ENCODE data around the gene CKS2. TPM values are rescaled to one million over a fixed set of nuclear protein-coding genes. Genes with fewer than 3 reads are reported as not detected.

The CKS2 gene
- total and polyA plus RNA-seq, 5 experiments from 2014 or later, result 4.8 to 13.6 (median 7.0) TPM

DNA sequence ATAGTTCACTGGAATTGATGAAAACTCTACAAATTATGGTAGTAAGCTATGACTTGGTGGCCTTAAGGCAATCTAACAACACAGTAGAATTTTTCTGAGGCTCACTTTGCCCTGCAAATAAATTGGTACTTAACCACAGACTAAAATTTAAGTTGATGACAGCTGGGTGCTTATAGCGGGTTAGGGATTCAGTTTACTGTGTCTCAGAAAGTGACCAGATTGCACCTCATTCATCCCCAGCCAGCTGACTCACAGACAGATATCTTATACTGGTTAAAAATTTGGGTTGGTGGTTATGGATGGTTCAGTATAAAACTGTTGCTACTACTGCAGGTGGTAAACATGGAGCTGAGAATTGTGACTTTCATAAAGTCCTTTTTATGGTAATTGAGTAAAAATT is 2.8 kb downstream of the CKS2 start:
- Mint-ChIP-seq H3K9me3 (no peaks in the 10 kb centered on the region), H3K36me3 (peaks cover 0 to 4% (median 4%) of the 10 kb centered on the region in 3 donors), H3K4me3 (no peak overlapping the region), H3K27ac (no peak overlapping the region), H3K27me3 (peaks cover 0 to 4% (median 0%) of the 10 kb centered on the region in 5 donors), H3K4me1 (peaks cover 11 to 57% (median 30%) of the 10 kb centered on the region in 4 donors)
- DNase-seq (no peak), ATAC-seq (no peak)
- POLR2A ChIA-PET, result no interaction called here

DNA sequence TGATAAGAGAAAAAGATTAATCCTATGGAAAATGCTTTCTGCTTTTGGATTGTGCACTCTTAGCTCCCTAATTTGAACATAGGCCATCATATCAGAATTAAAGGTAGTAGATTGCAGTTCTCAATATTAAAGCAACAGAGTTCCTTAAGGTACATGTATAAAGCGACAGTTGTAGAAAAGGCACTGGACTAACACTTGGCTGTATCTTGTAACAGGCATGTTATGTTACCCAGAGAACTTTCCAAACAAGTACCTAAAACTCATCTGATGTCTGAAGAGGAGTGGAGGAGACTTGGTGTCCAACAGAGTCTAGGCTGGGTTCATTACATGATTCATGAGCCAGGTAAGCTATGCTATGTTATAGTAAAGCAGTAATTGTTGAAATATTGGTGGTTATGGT is 4.0 kb downstream of the CKS2 start:
- H3K27me3 Mint-ChIP-seq, result peaks cover 0 to 4% (median 0%) of the 10 kb centered on the region in 5 donors
- peaks cover 14 to 61% (median 34%) of the 10 kb centered on the region in 4 donors for H3K4me1 Mint-ChIP-seq
- ATAC-seq (no peak), DNase-seq (no peak)
- H3K4me3 Mint-ChIP-seq, result no peak overlapping the region
- H3K36me3 Mint-ChIP-seq, result peaks cover 0 to 11% (median 4%) of the 10 kb centered on the region in 3 donors
- H3K27ac Mint-ChIP-seq, result no peak overlapping the region
- no peaks in the 10 kb centered on the region for H3K9me3 Mint-ChIP-seq
- POLR2A ChIA-PET, result interaction anchor here (0.7 kb wide), 1 partner anchor 60 kb away, joined by 4 read pairs; no protein-coding TSS in a partner anchor

DNA sequence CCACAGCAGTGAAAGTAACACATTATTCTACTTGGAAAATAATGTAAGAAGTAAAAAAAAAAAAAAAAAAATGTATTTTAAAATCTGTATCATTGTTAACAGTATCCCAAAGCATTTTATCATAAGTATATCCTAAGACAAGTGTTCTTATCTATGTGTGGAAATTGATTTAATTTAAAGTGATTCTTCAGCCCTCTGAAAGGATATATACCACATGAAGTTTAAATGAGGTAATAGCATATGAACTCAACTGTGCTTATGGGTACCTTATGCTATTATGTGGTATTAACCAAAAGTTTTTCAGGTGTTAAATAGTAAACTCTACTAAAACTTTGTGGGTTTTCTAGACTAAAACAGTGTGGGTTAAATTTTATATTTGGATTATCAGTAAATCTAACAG is 4.5 kb downstream of the CKS2 start:
- H3K9me3 Mint-ChIP-seq, result no peaks in the 10 kb centered on the region
- DNase-seq (no peak), ATAC-seq (no peak)
- peaks cover 0 to 17% (median 4%) of the 10 kb centered on the region in 3 donors for H3K36me3 Mint-ChIP-seq
- H3K27ac Mint-ChIP-seq, result no peak overlapping the region
- H3K27me3 Mint-ChIP-seq, result peaks cover 0 to 4% (median 0%) of the 10 kb centered on the region in 5 donors
- H3K4me1 Mint-ChIP-seq, result peaks cover 14 to 63% (median 34%) of the 10 kb centered on the region in 4 donors
- POLR2A ChIA-PET, result interaction anchor here (0.7 kb wide), 1 partner anchor 60 kb away, joined by 4 read pairs; no protein-coding TSS in a partner anchor
- H3K4me3 Mint-ChIP-seq, result no peak overlapping the region

DNA sequence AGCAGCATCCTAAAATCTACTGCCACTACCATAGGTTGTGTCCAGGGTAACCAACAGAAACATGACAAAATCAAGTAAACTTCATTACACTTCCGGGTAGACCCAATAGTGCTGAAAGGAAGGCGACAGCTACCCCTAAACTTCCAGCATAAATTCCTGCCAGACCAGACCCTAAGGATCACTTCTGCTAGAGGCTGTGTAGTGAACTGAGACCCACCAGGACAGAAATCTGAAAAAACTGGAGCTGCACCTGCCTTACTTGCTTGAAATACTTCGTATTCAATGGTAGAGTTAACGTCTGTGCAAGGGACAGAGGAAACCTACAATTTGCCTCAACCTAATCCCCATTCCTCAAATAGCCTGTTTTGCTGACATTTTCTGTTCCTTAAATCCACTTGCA is 6.3 kb downstream of the CKS2 start:
- peaks cover 0 to 35% (median 14%) of the 10 kb centered on the region in 3 donors for H3K36me3 Mint-ChIP-seq

DNA sequence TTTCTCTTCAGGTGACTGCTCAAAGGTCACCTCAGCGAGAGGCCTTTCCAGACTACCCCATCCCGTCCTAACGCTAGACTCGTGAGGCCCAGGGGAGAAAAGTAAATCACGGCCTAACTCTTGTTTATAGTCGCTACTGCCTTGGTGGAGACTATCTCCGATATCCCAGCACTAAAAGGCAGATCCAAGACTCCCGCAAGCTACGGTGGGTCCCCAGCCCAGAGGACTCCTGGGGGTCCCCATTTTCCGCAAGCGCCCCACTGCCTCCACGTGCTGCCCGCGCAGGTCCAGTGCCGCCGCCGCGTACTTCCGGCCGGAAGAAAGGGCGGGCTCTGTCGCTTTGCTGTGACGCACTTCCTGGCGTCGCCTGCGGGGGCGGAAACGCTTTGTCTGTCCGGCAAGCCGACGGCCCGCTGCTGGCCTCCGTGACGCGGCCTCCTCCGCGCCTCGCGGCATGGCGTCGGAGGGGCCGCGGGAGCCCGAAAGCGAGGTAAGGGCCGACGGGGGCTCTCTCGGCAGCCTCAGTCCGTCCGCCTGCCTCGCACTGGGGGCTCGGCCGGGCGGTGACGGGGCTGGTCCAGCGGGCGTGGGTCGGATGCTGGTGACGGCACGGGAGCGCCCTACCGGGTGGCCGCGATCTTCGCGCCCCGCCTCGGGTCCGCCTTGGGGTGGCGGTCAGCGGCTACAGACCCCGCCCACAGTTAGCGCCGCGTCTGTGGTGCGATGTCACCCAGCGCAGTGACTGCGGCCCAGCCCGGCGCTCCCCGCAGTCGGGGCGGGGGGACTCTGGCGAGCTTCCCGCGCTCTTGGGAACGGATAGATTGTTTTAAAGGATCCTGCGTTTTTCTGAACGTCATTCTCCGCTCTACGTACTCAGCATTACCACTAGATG is 7.4 kb downstream of the CKS2 start, which contains the start of gene SECISBP2:
TSS of gene SECISBP2 (plus strand) at position 378 of the 892 bp plus-strand sequence. CDS start at position 455, 77 bp downstream.
- peaks cover 21 to 68% (median 49%) of the 10 kb centered on the region in 4 donors for H3K4me1 Mint-ChIP-seq
- H3K36me3 Mint-ChIP-seq, result peaks cover 0 to 46% (median 16%) of the 10 kb centered on the region in 3 donors
- peak within 1 kb of the TSS; percentile 83 to 94 (median 89) for H3K4me3 Mint-ChIP-seq
- DNase-seq (peak; percentile 86 to 99 (median 92)), ATAC-seq (peak; percentile 86 to 89)
- H3K27ac Mint-ChIP-seq, result peak within 1 kb of the TSS; percentile 87 to 99 (median 98)
- POLR2A ChIA-PET, result interaction anchor here (0.6 to 3.2 kb wide), 10 partner anchors 8 to 240 kb away, joined by 3 to 29 read pairs (median 3); partner anchors contain the start of gene CKS2
- peaks cover 0 to 4% (median 0%) of the 10 kb centered on the region in 5 donors for H3K27me3 Mint-ChIP-seq
- no peaks in the 10 kb centered on the region for H3K9me3 Mint-ChIP-seq

More for the DNA sequence above, 6.3 kb downstream of the CKS2 start:
- Mint-ChIP-seq H3K27me3 (peaks cover 0 to 4% (median 0%) of the 10 kb centered on the region in 5 donors), H3K4me3 (peak overlapping the region; percentile 83 to 91 (median 88)), H3K4me1 (peaks cover 12 to 67% (median 41%) of the 10 kb centered on the region in 4 donors), H3K9me3 (no peaks in the 10 kb centered on the region), H3K27ac (peak overlapping the region; percentile 87 to 99 (median 98))
- ATAC-seq (no peak), DNase-seq (no peak)
- POLR2A ChIA-PET, result no interaction called here

DNA sequence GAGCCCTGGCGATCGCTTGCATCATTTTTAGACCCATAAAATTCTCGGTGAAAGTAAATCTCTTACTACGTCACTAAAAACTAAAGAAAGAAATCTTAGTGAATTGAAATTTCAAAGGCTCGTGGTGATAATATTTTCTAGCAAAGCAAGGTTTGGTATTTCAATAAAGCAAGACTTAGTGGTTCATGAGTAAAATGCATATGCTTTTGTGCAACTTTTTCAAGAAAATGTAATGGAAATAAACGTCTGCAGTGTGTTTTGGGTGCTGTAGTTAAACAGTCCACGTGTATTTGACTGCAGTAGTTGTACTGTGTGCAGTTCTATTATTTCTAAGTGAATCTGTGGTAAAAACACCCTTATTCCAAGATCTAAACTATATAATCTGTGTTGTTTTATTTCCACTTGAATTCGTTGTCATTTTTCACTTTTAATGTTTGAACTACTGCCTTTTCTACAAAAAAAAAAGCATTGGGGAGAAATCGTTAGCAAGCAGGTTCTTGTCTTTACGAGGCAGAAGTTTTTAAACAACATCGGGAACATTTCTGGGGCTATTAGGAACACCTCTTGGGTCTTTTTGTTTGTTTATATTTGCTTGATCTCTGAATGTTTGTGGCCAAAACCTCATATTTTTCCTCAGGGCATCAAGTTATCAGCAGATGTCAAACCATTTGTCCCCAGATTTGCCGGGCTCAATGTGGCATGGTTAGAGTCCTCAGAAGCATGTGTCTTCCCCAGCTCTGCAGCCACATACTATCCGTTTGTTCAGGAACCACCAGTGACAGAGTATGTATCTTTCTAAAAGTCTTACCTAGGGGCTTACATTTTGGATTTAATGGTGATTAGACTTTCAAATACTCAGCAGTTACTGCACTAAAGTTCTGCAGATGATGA is 8.3 kb downstream of the CKS2 start:
- H3K27ac Mint-ChIP-seq, result peak overlapping the region; percentile 87 to 99 (median 98)
- peaks cover 0 to 4% (median 0%) of the 10 kb centered on the region in 5 donors for H3K27me3 Mint-ChIP-seq
- POLR2A ChIA-PET, result interaction anchor here (0.6 to 3.2 kb wide), 8 partner anchors 9 to 239 kb away, joined by 3 to 29 read pairs (median 3); partner anchors contain the start of gene CKS2
- H3K4me1 Mint-ChIP-seq, result peaks cover 24 to 68% (median 58%) of the 10 kb centered on the region in 4 donors
- peak; percentile 10 to 12 for ATAC-seq
- DNase-seq, result peak in 1 of 10 donors; percentile 5
- H3K4me3 Mint-ChIP-seq, result peak overlapping the region; percentile 83 to 94 (median 89)
- no peaks in the 10 kb centered on the region for H3K9me3 Mint-ChIP-seq
- H3K36me3 Mint-ChIP-seq, result peaks cover 0 to 54% (median 16%) of the 10 kb centered on the region in 3 donors

DNA sequence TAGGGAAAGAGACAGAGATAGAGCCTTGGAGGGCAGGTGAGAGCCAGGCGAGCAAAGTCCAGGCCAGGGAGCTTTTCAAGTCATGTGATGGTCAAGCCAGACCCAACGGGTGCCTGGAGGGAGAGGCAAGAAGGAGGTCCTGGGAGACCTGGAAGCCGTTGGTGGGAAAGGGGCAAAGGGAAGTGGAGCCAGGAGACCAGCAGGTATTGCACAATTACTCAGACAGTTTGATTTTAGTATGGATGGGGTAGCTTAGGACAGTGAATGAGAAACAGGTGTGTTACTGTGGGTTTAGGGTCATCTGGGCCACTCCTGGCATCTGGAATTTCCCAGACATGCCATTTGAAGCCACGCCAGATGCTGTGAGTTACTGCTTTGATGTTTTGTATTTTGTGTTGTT is 12.4 kb downstream of the CKS2 start:
- POLR2A ChIA-PET, result interaction anchor here (1.4 kb wide), 1 partner anchor 85 kb away, joined by 3 read pairs; no protein-coding TSS in a partner anchor
- no peaks in the 10 kb centered on the region for H3K9me3 Mint-ChIP-seq
- peak overlapping the region in 4 of 10 donors; percentile 2 to 49 (median 10) for H3K4me3 Mint-ChIP-seq
- no peak for ATAC-seq
- peak overlapping the region in 6 of 10 donors; percentile 6 to 82 (median 39) for H3K27ac Mint-ChIP-seq
- H3K27me3 Mint-ChIP-seq, result no peaks in the 10 kb centered on the region
- no peak for DNase-seq
- H3K36me3 Mint-ChIP-seq, result peaks cover 0 to 85% (median 19%) of the 10 kb centered on the region in 3 donors
- peaks cover 21 to 71% (median 59%) of the 10 kb centered on the region in 4 donors for H3K4me1 Mint-ChIP-seq

DNA sequence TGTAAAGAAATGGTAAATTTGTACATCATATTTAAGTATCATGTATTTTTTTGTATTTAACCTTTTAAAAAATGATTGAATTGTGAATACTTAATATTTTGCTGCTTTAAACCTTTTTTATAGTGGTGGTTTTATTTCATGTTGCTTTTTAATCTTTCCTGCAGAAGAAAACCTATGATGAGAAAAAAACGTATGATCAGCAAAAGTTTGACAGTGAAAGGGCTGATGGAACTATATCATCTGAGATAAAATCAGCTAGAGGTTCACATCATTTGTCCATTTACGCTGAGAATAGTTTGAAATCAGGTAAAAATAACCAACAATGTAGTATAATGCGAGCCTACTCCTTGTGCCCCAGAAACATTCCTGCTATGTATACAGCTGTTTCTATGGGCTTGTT is 14.7 kb downstream of the CKS2 start:
- Mint-ChIP-seq H3K27me3 (no peaks in the 10 kb centered on the region), H3K36me3 (peaks cover 0 to 94% (median 30%) of the 10 kb centered on the region in 3 donors), H3K4me1 (peaks cover 18 to 54% (median 49%) of the 10 kb centered on the region in 4 donors), H3K27ac (peak overlapping the region in 1 of 10 donors; percentile 16), H3K9me3 (no peaks in the 10 kb centered on the region), H3K4me3 (no peak overlapping the region)
- DNase-seq, result no peak
- POLR2A ChIA-PET, result no interaction called here
- no peak for ATAC-seq

DNA sequence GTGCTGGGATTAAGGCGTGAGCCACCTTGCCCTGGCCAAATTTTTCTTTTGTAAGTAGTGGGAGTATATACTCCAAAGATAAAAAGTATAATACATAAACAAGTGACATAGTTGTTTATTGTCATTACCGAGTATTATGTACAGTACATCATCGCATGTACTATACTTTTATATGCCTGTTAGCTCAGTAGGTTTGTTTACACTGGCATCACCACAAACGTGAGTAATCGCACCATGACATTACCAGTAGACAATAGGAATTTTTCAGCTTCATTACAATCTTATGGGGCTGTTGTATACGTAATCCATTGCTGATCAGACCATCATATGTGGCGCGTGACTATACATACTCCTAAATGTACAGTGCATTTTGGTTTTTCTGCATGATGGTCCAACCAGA is 17.1 kb downstream of the CKS2 start:
- POLR2A ChIA-PET, result no interaction called here

DNA sequence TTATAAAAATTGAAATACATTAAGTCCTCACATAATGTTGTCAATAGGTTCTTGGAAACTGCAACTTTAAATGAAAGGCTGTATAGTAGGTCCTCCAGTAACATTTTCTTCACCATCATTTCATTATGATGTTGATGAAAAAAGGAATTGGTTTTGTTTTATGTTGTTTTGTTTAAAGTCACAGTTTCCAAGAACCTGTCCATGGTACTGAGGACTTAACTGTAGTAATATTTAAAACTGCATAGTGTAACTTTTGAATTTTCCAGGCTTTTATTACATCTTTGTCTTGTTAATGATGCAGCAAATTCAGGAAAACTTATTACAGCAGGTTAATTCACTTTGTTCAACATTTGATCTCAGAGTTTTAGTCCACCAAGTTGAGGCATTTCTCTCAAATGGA is 18.9 kb downstream of the CKS2 start:
- DNase-seq (no peak), ATAC-seq (no peak)
- Mint-ChIP-seq H3K36me3 (peaks cover 0 to 95% (median 32%) of the 10 kb centered on the region in 3 donors), H3K4me1 (peaks cover 4 to 26% (median 10%) of the 10 kb centered on the region in 4 donors), H3K4me3 (no peak overlapping the region), H3K27ac (peak overlapping the region in 1 of 10 donors; percentile 43), H3K27me3 (no peaks in the 10 kb centered on the region), H3K9me3 (no peaks in the 10 kb centered on the region)
- POLR2A ChIA-PET, result no interaction called here

More for the DNA sequence above, 17.1 kb downstream of the CKS2 start:
- Mint-ChIP-seq H3K27me3 (no peaks in the 10 kb centered on the region), H3K36me3 (peaks cover 0 to 91% (median 25%) of the 10 kb centered on the region in 3 donors), H3K4me1 (peaks cover 12 to 38% (median 28%) of the 10 kb centered on the region in 4 donors), H3K4me3 (no peak overlapping the region), H3K9me3 (no peaks in the 10 kb centered on the region), H3K27ac (no peak overlapping the region)
- no peak for ATAC-seq
- DNase-seq, result no peak

DNA sequence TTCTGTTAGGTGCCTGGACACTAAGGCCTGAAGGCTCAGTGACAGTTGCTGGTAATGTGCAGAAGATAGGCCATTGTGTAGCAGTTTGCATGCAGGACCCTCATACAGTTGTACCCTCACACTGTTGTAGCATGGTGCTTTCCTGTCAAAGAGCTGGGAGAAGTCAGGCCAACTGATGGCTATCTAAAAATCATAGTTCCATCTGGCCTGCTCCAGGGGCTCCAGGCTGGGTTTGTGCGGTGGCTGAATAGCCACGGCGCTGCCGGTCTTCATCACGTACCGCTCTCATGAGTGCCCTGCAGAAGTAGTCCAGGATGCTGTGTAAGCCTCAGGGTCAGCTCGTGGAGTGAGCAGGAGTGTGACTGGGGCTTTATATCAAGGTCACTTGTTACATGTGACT is 19.5 kb downstream of the CKS2 start:
- peaks cover 0 to 96% (median 32%) of the 10 kb centered on the region in 3 donors for H3K36me3 Mint-ChIP-seq
- no peak for ATAC-seq
- H3K27ac Mint-ChIP-seq, result no peak overlapping the region
- no peaks in the 10 kb centered on the region for H3K27me3 Mint-ChIP-seq
- H3K4me3 Mint-ChIP-seq, result no peak overlapping the region
- H3K9me3 Mint-ChIP-seq, result no peaks in the 10 kb centered on the region
- DNase-seq, result no peak
- POLR2A ChIA-PET, result no interaction called here
- H3K4me1 Mint-ChIP-seq, result peaks cover 2 to 20% (median 7%) of the 10 kb centered on the region in 4 donors

DNA sequence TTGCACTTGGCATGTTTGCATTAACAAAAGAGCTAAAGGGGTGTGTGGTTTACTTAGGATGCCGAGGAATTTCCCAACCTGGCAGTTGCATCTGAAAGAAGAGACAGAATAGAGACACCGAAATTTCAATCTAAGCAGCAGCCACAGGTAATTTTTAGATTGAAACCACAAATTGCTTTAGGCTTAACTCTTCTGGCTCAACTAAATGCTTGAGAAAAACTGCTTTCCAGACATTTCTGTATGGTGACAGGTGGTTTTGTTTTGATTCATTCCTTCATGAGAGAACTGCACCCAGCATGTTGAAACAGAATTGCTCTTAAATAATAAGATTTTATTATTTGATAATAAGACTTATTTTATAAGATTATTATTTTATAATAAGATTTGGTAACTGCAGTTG is 28.8 kb downstream of the CKS2 start:
- Mint-ChIP-seq H3K4me1 (peaks cover 2 to 23% (median 8%) of the 10 kb centered on the region in 4 donors), H3K4me3 (no peak overlapping the region)
- POLR2A ChIA-PET, result no interaction called here

More for the DNA sequence above, 28.8 kb downstream of the CKS2 start:
- peaks cover 0 to 2% (median 0%) of the 10 kb centered on the region in 9 donors for H3K9me3 Mint-ChIP-seq
- no peak for ATAC-seq
- H3K36me3 Mint-ChIP-seq, result peaks cover 24 to 98% (median 44%) of the 10 kb centered on the region in 3 donors
- H3K27me3 Mint-ChIP-seq, result no peaks in the 10 kb centered on the region
- DNase-seq, result no peak
- peak overlapping the region in 2 of 10 donors; percentile 2 to 24 for H3K27ac Mint-ChIP-seq
